GM12875 (cell line): ENCODE results near the gene SH3D19.

ENCODE experiments used
- H3K4me3 ChIP-seq: one replicate; pipeline ENCODE4 v1.5.1; 2011; ENCODE audit warnings: low read depth, low read length, control low read depth
- TF ChIP-seq, protein P1 (sequence below): IDR thresholded peaks from 2 replicates; pipeline ENCODE4 v1.5.1; 2011; ENCODE audit warnings: low read depth, mild to moderate bottlenecking, control low read depth, inconsistent platforms, low read length, moderate library complexity, borderline replicate concordance; ENCODE audit not compliant: insufficient read depth

SH3D19 gene

DNA sequence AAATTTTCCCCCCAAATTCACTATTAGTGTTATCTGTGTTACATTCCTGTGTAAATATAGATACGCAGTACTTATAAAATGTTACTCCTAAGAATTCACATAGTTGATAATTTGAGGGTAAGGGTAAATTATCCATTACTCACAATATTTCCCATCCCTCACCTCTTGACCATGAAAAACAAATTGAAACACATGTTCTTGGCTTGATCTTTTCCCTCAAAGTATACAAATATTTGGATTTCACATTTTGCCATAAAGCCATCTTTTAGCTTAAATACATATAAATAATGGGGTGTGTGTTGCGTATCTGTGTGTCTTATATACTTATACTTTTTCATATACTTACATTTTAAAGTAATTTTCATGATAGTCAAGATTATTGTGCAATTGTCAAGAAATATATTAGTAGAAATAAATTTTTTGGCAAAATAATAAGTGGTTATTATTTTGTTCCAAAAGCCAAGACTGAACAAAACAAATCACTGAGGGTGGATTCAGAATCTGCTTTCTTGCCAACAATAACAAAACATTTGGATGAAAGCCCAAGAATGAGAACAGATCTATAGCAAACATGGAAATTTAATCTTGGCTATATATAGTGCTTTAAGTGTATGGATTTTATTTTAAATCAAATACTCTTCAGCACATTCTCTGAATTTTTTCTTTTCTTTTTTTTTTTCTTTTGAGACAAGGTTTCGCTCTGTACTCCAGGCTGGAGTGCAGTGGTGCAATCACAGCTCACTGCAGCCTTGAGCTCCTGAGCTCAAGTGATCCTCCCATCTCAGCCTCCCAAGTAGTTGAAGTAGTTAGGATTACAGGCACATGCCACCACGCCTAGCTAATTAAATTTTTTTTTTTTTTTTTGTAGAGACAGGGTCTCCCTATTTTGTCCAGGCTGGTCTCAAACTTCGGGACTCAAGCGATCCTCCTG, 97.0 kb downstream of the SH3D19 start:
- no peak overlapping the region for H3K4me3 ChIP-seq
- TF ChIP-seq, protein P1, sequence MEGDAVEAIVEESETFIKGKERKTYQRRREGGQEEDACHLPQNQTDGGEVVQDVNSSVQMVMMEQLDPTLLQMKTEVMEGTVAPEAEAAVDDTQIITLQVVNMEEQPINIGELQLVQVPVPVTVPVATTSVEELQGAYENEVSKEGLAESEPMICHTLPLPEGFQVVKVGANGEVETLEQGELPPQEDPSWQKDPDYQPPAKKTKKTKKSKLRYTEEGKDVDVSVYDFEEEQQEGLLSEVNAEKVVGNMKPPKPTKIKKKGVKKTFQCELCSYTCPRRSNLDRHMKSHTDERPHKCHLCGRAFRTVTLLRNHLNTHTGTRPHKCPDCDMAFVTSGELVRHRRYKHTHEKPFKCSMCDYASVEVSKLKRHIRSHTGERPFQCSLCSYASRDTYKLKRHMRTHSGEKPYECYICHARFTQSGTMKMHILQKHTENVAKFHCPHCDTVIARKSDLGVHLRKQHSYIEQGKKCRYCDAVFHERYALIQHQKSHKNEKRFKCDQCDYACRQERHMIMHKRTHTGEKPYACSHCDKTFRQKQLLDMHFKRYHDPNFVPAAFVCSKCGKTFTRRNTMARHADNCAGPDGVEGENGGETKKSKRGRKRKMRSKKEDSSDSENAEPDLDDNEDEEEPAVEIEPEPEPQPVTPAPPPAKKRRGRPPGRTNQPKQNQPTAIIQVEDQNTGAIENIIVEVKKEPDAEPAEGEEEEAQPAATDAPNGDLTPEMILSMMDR, result no peak

DNA sequence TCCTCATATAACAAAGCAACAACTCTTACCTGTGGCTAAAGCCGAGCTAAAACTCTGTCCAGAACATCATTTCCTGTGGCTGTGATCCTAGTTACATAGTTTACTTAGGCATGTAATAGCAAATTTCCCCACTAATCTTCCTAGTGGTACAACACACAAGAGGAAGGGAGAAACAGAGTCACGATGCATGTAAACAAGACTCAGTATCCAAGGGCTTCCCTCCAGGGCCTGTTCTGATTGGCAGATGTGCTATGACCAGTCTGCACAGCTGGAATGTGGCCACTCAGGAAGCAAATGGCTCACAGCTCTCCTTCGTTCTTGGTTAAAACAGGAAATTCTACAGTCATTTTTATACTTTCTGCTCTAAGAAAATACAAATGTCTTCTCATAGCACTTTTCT, 97.7 kb downstream of the SH3D19 start:
- H3K4me3 ChIP-seq, result no peak overlapping the region
- TF ChIP-seq, protein P1, result no peak

DNA sequence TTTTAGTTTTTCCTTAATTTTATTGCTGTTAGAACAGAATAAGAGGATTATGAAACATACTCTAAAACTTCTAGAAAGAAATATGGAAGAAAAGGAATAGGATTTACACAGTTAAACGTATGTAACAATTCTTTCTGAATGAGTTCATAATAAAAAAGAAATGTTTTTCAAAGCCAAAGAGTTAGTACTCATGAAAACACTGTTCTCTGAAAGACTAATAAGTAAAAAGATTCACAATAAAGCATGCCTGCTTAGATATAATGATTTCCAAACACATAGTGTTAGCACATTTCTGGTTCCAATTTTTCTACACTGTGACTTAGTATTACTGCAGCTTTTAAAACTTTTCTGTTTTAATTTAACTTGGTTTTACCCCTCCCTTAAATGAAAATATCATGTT, 98.2 kb downstream of the SH3D19 start:
- H3K4me3 ChIP-seq, result no peak overlapping the region
- TF ChIP-seq, protein P1, result no peak

DNA sequence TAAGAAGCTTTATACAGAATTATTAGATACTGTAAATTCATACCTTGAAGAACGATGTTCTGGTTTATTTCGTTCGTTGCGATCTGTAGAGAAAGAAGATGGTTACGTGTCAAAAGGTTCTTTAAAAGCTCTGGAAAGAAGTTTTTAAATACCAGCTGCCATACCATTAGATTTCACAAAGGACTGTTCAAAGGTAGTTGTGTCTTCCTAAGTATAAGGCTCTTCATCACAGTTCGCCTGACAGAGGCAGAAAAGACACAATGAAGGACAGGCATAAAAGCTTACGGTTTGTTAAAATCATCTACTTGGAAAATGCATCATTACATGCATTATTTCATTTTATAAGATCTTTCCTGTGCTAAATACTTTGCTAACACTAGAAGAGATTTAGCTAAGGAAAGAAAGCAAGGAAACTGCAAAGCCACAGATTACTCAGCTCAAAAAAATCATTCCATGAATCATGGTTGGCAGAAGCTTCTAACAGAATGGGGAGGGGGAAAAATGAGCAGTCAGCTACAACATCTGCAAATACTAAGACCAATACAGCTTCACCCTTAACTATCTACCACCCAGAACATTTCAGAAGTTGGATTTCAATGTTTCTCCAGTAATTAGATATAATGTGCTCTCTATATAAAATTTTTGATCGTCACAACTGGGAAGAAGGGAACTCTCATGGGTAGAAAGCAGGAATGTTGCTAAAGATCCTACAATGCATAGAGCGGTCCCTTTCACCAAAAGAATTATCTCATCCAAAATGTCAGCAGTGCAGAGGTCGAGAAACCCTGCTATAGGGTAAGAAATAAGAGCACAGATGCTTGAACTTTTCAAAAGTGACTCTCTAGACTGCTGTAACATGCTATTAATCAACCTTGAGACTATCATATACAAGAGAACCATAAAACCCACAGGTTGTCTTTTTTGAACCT, 99.1 kb downstream of the SH3D19 start:
- no peak overlapping the region for H3K4me3 ChIP-seq
- TF ChIP-seq, protein P1, result no peak

DNA sequence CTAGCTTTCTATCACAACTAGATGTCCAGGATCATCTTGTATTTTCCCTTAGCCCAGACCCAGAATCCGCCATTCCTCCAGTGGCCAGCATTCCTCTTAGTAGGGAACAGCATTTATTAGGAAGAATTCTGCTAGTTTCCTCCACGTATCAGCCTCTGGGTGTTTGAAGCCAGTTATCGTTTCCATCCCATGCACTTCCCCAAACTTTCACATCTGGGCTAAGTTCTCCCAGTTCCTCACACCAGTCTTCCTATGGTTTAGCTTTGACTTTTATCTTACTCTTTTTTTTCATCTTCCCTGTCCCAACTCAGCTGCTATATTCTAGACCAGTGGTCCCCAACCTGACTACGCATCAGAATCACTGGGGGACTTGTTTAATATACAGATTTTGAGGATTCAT, 101.9 kb downstream of the SH3D19 start:
- TF ChIP-seq, protein P1, result no peak
- no peak overlapping the region for H3K4me3 ChIP-seq

DNA sequence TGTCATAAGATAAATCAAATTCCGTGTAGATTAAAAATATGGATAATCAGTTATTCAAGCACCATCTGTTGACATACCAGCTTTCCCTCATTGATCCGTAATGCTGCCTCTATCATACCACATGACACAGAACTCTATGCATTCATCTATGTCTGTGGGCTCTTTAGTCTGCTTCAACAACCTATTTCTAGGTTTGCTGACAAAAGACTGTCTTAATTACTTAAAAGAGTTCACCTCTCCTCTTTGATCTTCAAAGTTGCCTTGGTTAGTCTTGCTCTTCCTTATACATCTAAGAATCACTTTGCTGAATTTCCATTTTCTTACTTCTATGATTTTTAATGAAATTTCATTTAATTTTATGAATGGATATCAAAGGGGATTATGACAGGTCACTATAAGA, 105.5 kb downstream of the SH3D19 start:
- TF ChIP-seq, protein P1, result no peak

DNA sequence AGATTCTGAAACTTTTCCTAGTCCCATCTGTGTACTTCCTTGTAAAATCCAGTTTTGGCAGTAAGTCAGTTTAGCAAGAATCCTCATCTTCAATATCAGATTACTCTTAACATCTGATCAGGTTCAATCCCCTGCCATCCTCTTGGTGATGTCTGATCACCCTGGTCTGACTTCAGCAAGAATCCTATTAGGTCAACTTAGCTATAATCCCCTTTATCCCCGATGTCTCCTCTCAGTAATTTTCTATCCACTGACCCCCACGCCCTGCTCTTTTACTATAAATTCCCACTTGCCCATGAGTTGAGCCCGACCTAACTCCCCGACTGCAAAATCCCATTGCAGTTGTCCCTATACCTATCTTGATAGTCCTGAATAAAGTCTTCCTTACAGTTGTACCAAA, 106.3 kb downstream of the SH3D19 start:
- no peak overlapping the region for H3K4me3 ChIP-seq
- TF ChIP-seq, protein P1, result no peak

More for the DNA sequence above, 105.5 kb downstream of the SH3D19 start:
- H3K4me3 ChIP-seq, result no peak overlapping the region
